HEK293 (cell line): Measurements from ENCODE around the gene NKAPL.

Source experiments
- HOXC10 ChIP-seq: sonication (generic); formaldehyde crosslinking; IDR thresholded peaks from 2 replicates; pipeline ENCODE4 v1.8.1; 2023; ENCODE audit warnings: mild to moderate bottlenecking, missing genetic modification reagents
- KLF1 ChIP-seq: fragments of 450-650 bp; formaldehyde crosslinking; IDR thresholded peaks from 2 replicates; pipeline ENCODE4 v1.5.1; 2016; ENCODE audit warnings: missing biosample characterization, missing genetic modification characterization
- PRDM6 ChIP-seq: fragments of 450-650 bp; formaldehyde crosslinking; IDR thresholded peaks from 2 replicates; pipeline ENCODE4 v1.5.1; 2017; ENCODE audit warnings: missing biosample characterization, missing genetic modification characterization
- SCRT1 ChIP-seq: fragments of 450-650 bp; formaldehyde crosslinking; IDR thresholded peaks from 2 replicates; pipeline ENCODE4 v1.5.1; 2016; ENCODE audit warnings: missing biosample characterization, missing genetic modification characterization, borderline replicate concordance
- SETDB1 ChIP-seq: IDR thresholded peaks from one replicate; pipeline ENCODE4 v1.6.1; 2017; ENCODE audit warnings: mild to moderate bottlenecking, low read length, moderate library complexity, mixed read lengths; ENCODE audit not compliant: insufficient read length
- ZBTB10 ChIP-seq: fragments of 450-650 bp; formaldehyde crosslinking; IDR thresholded peaks from 2 replicates; pipeline ENCODE4 v1.5.1; 2016; ENCODE audit warnings: missing biosample characterization, missing genetic modification characterization
- ZBTB8A ChIP-seq: fragments of 450-650 bp; formaldehyde crosslinking; IDR thresholded peaks from 2 replicates; pipeline ENCODE4 v1.5.1; 2016; ENCODE audit warnings: missing biosample characterization, missing genetic modification characterization
- ZNF112 ChIP-seq: fragments of 450-650 bp; formaldehyde crosslinking; IDR thresholded peaks from 2 replicates; pipeline ENCODE4 v1.5.0; 2017; ENCODE audit warnings: missing biosample characterization, missing genetic modification characterization
- ZNF138 ChIP-seq: fragments of 450-650 bp; formaldehyde crosslinking; IDR thresholded peaks from 2 replicates; pipeline ENCODE4 v1.5.1; 2016; ENCODE audit warnings: missing biosample characterization, missing genetic modification characterization, borderline replicate concordance
- ZNF146 ChIP-seq: fragments of 450-650 bp; formaldehyde crosslinking; IDR thresholded peaks from 2 replicates; pipeline ENCODE4 v1.5.1; 2016; ENCODE audit warnings: missing biosample characterization, missing genetic modification characterization
- ZNF169 ChIP-seq: fragments of 450-650 bp; formaldehyde crosslinking; IDR thresholded peaks from 2 replicates; pipeline ENCODE4 v1.5.1; 2016; ENCODE audit warnings: missing biosample characterization, missing genetic modification characterization
- ZNF211 ChIP-seq: fragments of 450-650 bp; formaldehyde crosslinking; IDR thresholded peaks from 2 replicates; pipeline ENCODE4 v1.5.1; 2016; ENCODE audit warnings: low read depth, missing biosample characterization, missing genetic modification characterization
- ZNF223 ChIP-seq: fragments of 450-650 bp; formaldehyde crosslinking; IDR thresholded peaks from 2 replicates; pipeline ENCODE4 v1.5.1; 2016; ENCODE audit warnings: missing biosample characterization, missing genetic modification characterization
- ZNF239 ChIP-seq: fragments of 450-650 bp; formaldehyde crosslinking; IDR thresholded peaks from 2 replicates; pipeline ENCODE4 v1.5.1; 2016; ENCODE audit warnings: missing biosample characterization, missing genetic modification characterization
- ZNF26 ChIP-seq: fragments of 450-650 bp; formaldehyde crosslinking; IDR thresholded peaks from 2 replicates; pipeline ENCODE4 v1.5.1; 2016; ENCODE audit warnings: missing biosample characterization, missing genetic modification characterization
- ZNF350 ChIP-seq: fragments of 450-650 bp; formaldehyde crosslinking; IDR thresholded peaks from 2 replicates; pipeline ENCODE4 v1.5.0; 2017; ENCODE audit warnings: missing biosample characterization, mild to moderate bottlenecking, missing genetic modification characterization
- ZNF398 ChIP-seq: fragments of 450-650 bp; formaldehyde crosslinking; IDR thresholded peaks from 2 replicates; pipeline ENCODE4 v1.5.1; 2017; ENCODE audit warnings: missing biosample characterization, missing genetic modification characterization
- ZNF404 ChIP-seq: fragments of 450-650 bp; formaldehyde crosslinking; IDR thresholded peaks from 2 replicates; pipeline ENCODE4 v1.5.1; 2017; ENCODE audit warnings: missing biosample characterization, missing genetic modification characterization
- ZNF423 ChIP-seq: fragments of 450-650 bp; formaldehyde crosslinking; IDR thresholded peaks from 2 replicates; pipeline ENCODE4 v1.5.1; 2016; ENCODE audit warnings: missing biosample characterization, missing genetic modification characterization
- ZNF426 ChIP-seq: fragments of 450-650 bp; formaldehyde crosslinking; IDR thresholded peaks from 2 replicates; pipeline ENCODE4 v1.5.1; 2017; ENCODE audit warnings: missing biosample characterization, missing genetic modification characterization, mild to moderate bottlenecking, inconsistent platforms, moderate library complexity
- ZNF521 ChIP-seq: fragments of 450-650 bp; formaldehyde crosslinking; IDR thresholded peaks from 2 replicates; pipeline ENCODE4 v1.5.1; 2017; ENCODE audit warnings: missing biosample characterization, mild to moderate bottlenecking, missing genetic modification characterization
- ZNF544 ChIP-seq: fragments of 450-650 bp; formaldehyde crosslinking; IDR thresholded peaks from 2 replicates; pipeline ENCODE4 v1.5.0; 2017; ENCODE audit warnings: missing biosample characterization, missing genetic modification characterization
- ZNF549 ChIP-seq: fragments of 450-650 bp; IDR thresholded peaks from 2 replicates; pipeline ENCODE4 v1.5.1; 2018; ENCODE audit warnings: missing biosample characterization, missing genetic modification characterization, mild to moderate bottlenecking, inconsistent platforms, moderate library complexity
- ZNF558 ChIP-seq: fragments of 450-650 bp; formaldehyde crosslinking; IDR thresholded peaks from 2 replicates; pipeline ENCODE4 v1.5.1; 2016; ENCODE audit warnings: missing biosample characterization, missing genetic modification characterization
- ZNF560 ChIP-seq: fragments of 450-650 bp; formaldehyde crosslinking; IDR thresholded peaks from 2 replicates; pipeline ENCODE4 v1.5.1; 2017; ENCODE audit warnings: missing biosample characterization, missing genetic modification characterization, borderline replicate concordance
- ZNF654 ChIP-seq: fragments of 450-650 bp; formaldehyde crosslinking; IDR thresholded peaks from 2 replicates; pipeline ENCODE4 v1.5.1; 2016; ENCODE audit warnings: low read depth, missing biosample characterization, missing genetic modification characterization
- ZNF664 ChIP-seq: fragments of 450-650 bp; formaldehyde crosslinking; IDR thresholded peaks from 2 replicates; pipeline ENCODE4 v1.5.1; 2016; ENCODE audit warnings: missing biosample characterization, missing genetic modification characterization
- ZNF692 ChIP-seq: fragments of 450-650 bp; formaldehyde crosslinking; IDR thresholded peaks from 2 replicates; pipeline ENCODE4 v1.5.1; 2016; ENCODE audit warnings: missing biosample characterization, missing genetic modification characterization
- ZNF76 ChIP-seq: fragments of 450-650 bp; formaldehyde crosslinking; IDR thresholded peaks from 2 replicates; pipeline ENCODE4; 2016; ENCODE audit warnings: low read depth, missing biosample characterization, missing genetic modification characterization, borderline replicate concordance
- ZNF785 ChIP-seq: fragments of 450-650 bp; formaldehyde crosslinking; IDR thresholded peaks from 2 replicates; pipeline ENCODE4 v1.5.1; 2016; ENCODE audit warnings: missing biosample characterization, missing genetic modification characterization
- ZNF791 ChIP-seq: fragments of 450-650 bp; formaldehyde crosslinking; IDR thresholded peaks from 2 replicates; pipeline ENCODE4 v1.5.1; 2016; ENCODE audit warnings: missing biosample characterization, missing genetic modification characterization
- ZSCAN30 ChIP-seq: fragments of 450-650 bp; IDR thresholded peaks from 2 replicates; pipeline ENCODE4 v1.5.1; 2018; ENCODE audit warnings: missing biosample characterization, mild to moderate bottlenecking, missing genetic modification characterization, moderate library complexity
- ZXDB ChIP-seq: fragments of 450-650 bp; formaldehyde crosslinking; IDR thresholded peaks from 2 replicates; pipeline ENCODE4 v1.5.1; 2016; ENCODE audit warnings: missing biosample characterization, missing genetic modification characterization

Gene NKAPL

DNA sequence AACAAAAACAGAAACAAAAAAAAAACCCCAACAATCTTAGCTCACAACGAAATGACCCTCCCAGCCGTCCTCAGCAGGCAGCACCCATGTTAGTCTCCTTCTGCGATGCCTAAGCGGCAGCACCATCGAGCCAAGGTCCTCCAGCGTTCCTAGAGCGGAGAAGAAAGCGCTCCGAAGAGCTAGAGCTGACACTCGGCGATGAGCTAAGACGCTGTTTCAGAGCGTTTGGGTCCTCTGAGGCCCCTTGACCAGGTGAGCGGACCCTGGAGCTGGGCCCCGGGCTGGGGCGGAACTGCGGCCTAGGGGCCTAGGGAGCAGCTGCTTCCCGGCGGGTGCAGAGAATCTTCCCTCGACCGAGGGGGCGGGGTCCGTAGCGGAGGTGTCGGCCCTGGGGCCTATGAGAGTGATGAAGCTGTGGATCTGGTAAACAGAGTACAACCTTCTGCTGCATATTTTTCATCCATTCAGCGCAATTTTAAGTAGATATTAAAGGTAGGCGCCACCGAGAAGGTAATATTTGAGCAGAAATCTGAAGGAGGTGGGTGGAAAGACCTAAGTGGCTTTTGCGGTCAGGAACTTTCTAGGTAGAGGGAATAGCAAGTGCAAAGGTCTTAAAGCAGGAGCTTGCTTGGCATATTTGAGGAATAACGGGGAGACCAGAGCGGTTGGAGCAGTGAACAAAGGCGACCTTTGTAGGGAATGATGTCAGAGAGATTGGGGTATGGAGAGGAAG, 8.0 kb downstream of the NKAPL start, which contains the start of gene ZSCAN26 (continued):
- TF ChIP-seq ZNF426 (tag by site-specific recombination) (no peak), ZNF560 (tag by site-specific recombination) (no peak), ZNF398 (tag by site-specific recombination) (no peak), ZNF169 (tag by site-specific recombination) (no peak), SETDB1 (no peak), ZBTB10 (tag by site-specific recombination) (no peak), ZNF544 (tag by site-specific recombination) (no peak), SCRT1 (tag by site-specific recombination) (no peak), PRDM6 (tag by site-specific recombination) (no peak), ZNF404 (tag by site-specific recombination) (no peak), KLF1 (peak; percentile 60; the same call in 1 of the 2 replicates), ZBTB8A (0 out of 2 replicates have a peak, but pooled peaks have one; percentile 37), ZNF423 (tag by site-specific recombination) (no peak), ZSCAN30 (tag by site-specific recombination) (peak; percentile 85), ZNF26 (tag by site-specific recombination) (no peak), ZNF549 (no peak), ZNF112 (tag by site-specific recombination) (no peak), ZNF138 (tag by site-specific recombination) (no peak), ZNF785 (no peak), ZNF558 (tag by site-specific recombination) (0 out of 2 replicates have a peak, but pooled peaks have one; percentile 16), ZNF223 (tag by site-specific recombination) (no peak), ZNF664 (tag by site-specific recombination) (no peak), ZNF146 (tag by site-specific recombination) (no peak), ZNF692 (peak; percentile 82), ZNF211 (tag by site-specific recombination) (no peak), ZXDB (tag by site-specific recombination) (peak; percentile 89), ZNF239 (tag by site-specific recombination) (no peak), HOXC10 (CRISPR knock-in tag) (no peak), ZNF791 (tag by site-specific recombination) (no peak), ZNF76 (peak; percentile 69; the same call in 1 of the 2 replicates), ZNF654 (tag by site-specific recombination) (no peak), ZNF350 (tag by site-specific recombination) (no peak), ZNF521 (tag by site-specific recombination) (no peak)
